Astrocyte of the spinal cord (primary cell): ENCODE data around the gene NWD2.

Experiments
- DNase-seq: peaks from one replicate; pipeline ENCODE4 v3.0.0; 2011; ENCODE audit warnings: low read depth, low spot score
- H3K4me3 ChIP-seq: 2 replicates; pipeline ENCODE4 v1.5.1; 2011; ENCODE audit warnings: low read depth, mild to moderate bottlenecking, low read length, moderate library complexity
- in situ Hi-C: cut with HindIII; loops from 2 replicates; pipeline ENCODE4 v1.10.0; 2017; ENCODE audit warnings: low sequenced_read_pairs
- TF ChIP-seq, protein P1 (sequence below): IDR thresholded peaks from 2 replicates; pipeline ENCODE4 v1.5.1; 2012; ENCODE audit warnings: low read depth, mild to moderate bottlenecking, low read length, inconsistent platforms

NWD2 gene

DNA sequence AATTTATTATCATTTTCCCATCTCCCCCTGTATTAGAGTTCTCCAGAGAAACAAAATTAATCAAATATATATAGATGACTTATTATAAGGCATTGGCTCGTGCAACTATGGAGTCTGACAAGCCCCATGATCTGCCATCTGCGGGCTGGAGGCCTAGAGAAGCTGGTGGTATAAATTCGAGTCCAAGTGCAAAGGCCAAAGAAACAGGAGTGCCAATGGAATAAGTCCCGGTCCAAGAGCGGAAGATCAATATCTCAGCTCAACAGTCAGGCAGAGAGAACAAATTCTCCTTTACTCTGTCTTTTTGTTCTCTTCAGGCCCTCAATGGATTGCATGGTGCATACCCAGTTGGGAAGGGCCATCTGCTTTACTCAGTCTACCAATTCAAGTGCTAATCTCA is 178.8 kb downstream of the NWD2 start:
- TF ChIP-seq, protein P1, sequence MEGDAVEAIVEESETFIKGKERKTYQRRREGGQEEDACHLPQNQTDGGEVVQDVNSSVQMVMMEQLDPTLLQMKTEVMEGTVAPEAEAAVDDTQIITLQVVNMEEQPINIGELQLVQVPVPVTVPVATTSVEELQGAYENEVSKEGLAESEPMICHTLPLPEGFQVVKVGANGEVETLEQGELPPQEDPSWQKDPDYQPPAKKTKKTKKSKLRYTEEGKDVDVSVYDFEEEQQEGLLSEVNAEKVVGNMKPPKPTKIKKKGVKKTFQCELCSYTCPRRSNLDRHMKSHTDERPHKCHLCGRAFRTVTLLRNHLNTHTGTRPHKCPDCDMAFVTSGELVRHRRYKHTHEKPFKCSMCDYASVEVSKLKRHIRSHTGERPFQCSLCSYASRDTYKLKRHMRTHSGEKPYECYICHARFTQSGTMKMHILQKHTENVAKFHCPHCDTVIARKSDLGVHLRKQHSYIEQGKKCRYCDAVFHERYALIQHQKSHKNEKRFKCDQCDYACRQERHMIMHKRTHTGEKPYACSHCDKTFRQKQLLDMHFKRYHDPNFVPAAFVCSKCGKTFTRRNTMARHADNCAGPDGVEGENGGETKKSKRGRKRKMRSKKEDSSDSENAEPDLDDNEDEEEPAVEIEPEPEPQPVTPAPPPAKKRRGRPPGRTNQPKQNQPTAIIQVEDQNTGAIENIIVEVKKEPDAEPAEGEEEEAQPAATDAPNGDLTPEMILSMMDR: no peak
- in situ Hi-C loops: no loop called here
- DNase-seq: no peak
- no peak overlapping the region for H3K4me3 ChIP-seq

DNA sequence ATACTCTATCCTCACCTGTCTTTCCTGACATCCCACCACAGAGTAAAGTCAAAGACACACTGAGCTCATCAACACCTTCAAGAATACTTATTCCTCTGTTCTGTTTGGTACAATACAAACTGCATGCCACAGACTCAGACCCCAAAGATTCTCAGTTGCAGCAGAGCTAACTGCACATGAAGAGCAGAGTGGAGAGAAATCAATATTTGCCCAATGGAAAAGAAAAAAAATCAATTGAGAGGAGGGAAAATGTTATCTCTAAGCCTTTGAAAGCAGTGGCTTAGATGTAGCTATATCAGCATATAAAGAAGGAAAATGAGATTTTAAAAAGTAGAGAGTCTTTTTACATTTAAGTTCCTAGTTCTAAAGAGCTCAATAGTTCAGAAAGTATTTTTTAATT is 180.2 kb downstream of the NWD2 start:
- in situ Hi-C loops: no loop called here
- no peak for DNase-seq
- TF ChIP-seq, protein P1: no peak
- no peak overlapping the region for H3K4me3 ChIP-seq

DNA sequence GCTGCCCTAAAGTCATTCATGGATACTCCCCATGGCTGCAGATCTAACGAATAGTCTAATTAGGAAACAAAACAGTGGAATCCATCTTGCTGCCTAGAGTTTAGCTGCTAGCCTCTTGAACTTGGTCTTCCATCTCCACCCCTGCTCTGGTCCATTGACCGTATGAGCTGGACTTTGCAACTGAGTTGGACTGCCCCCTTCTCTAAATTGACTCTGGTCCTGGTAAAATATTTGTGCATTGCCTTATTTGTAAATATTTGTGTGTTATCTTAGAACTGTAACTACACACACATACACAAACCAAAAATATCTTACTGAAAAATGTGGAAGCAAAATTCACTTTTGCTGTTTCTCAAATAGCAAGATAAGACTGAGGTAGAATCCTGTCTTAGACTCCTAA is 181.3 kb downstream of the NWD2 start:
- no peak for DNase-seq
- TF ChIP-seq, protein P1: no peak
- in situ Hi-C loops: no loop called here
- no peak overlapping the region for H3K4me3 ChIP-seq

DNA sequence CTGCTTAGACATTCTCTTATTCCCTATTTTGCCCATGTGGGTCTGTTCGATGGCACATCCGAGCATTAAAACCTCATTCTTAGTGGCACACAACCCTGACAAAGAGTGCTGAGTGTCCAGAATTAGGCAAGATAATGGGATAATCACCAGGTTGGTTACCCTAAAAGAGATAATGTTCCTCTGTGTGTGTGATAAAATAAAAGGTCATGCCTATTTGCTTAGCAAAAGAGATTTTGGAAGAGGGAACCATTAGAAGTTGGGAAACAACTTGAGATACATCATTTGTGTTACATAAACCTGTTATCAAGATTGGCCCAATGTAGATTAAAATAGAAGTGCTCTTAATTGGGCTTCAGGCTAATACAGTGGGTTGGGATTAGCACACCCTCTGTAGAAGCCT is 182.7 kb downstream of the NWD2 start:
- in situ Hi-C loops: no loop called here
- no peak for DNase-seq
- TF ChIP-seq, protein P1: no peak
- H3K4me3 ChIP-seq: no peak overlapping the region

DNA sequence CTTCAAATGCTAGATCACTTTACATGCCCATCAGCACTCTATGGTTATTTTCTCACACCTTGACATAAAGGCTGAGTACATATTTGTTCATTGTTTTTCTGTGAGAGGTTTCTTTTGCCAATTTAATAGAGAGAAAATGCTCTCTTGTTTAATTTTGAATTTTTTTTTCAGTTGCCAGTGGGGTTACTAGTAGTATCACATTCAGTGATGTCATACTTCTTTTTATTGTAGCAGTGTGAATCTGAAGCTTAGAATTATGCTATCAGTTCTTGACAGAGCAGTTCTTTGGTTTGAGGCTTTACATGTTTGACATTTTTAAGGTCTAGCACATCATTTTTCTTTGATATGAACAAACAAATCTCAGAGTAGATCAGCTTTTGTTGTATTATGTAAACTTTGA is 185.4 kb downstream of the NWD2 start:
- no peak for DNase-seq
- in situ Hi-C loops: no loop called here
- TF ChIP-seq, protein P1: no peak
- no peak overlapping the region for H3K4me3 ChIP-seq

DNA sequence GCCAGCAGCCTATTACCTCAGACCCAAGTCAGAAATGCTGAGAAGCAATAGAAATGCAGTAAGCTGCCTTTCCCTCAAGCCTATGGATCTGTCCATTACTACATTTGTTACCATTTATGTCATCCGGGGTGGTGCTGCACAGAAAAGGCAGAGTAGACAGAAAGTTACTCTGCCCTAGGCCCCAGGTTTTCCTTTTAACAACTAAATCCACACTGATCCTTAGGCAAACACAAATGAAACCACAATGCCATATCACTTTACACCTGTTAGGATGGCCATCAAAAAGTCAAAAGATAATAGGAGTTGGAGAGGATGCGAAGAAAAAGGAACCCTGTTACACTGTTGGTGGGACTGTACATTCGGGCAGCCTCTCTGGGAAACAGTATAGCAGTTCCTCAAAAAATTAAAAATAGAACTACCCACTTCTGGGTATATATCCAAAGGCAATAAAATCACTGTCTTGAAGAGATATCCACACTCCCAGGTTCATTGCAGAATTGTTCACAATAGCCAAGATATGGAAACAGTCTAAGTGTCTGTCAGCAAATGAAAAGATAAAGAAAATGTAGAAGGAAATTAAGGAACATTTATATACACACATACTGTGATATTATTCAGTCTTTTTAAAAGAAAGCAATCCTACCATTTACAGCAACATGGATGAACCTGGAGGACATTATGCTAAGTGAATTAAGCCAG is 186.3 kb downstream of the NWD2 start:
- no peak for DNase-seq
- no peak overlapping the region for H3K4me3 ChIP-seq
- TF ChIP-seq, protein P1: no peak
- in situ Hi-C loops: no loop called here

DNA sequence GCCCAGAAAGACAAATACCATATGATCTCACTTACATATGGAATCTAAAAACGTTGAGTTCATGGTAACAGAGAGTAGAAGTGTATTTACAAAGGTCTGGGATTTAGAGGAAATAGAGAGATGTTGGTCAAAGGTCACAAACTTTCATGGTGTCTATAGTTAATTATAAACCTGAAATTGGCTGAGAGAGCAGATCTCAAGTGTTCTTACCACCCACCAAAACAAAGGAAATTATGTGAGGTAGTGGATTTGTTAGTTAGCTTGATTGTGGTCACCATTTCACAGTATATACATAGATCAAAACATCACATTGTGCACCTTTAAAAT is 186.8 kb downstream of the NWD2 start:
- in situ Hi-C loops: no loop called here
- DNase-seq: no peak
- TF ChIP-seq, protein P1: no peak
- no peak overlapping the region for H3K4me3 ChIP-seq
